T1000 (cell line): ENCODE measurements around the gene CERT1.

Experiments
- DNase-seq: peaks from one replicate; lab custom pipeline; 2025; ENCODE audit warnings: mixed read lengths; lab: John Stamatoyannopoulos, UW

CERT1 gene

DNA sequence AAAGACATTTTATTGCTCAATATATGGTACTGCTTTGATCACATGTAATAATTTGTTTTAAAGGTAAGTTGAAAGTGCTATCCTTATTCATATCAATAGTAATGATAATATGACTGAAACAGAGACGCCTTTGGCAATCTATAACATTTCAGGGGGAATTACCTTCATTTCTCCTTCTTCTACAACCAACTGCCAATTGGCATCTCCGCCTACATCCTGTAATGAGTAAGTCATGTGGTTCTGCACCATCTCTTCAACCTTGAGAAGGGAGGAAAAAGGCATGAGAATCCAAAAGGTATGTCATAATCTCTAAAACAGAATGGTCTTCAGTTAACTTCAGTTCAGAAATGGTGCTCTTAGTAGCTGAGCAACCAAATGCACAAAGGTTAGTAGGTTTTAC, 122.0 kb downstream of the CERT1 start:
- DNase-seq, result no peak

DNA sequence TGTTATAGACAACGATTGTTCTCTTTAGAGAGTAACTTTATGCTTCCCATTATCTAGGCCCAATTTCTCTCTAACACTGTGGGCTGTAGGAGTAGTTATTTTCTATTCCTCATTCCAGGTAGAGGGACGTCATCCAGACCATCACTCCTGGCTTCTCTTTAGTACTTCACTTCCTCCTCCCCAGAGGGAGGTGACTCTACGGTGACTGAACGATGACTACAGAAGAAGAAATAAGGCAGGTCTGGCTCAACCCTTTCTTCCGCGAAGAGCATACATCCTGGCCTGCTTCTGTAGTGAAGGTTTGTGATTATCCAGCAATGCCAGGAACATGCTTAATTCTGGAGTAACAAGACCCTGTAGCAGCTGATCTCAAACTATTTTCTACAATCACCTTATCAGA, 123.6 kb downstream of the CERT1 start:
- DNase-seq, result no peak

DNA sequence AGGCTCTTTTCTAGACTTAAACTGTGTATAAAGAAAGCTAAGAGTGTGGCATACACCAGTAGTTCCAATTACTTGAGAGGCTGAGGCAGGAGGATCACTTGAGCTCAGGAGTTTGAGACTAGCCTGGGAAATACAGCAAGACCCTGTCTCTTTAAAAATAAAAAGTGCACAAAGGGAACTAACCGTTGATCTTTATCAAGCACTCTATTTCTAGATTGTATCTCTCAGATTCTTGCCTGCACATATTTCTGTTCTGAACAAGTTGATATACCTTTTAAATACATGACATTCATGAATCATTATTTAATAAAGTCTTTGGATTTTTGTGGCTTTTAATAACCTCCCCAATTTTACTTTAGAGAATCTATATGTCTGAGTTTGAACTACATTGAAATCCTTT, 127.2 kb downstream of the CERT1 start:
- DNase-seq, result no peak

DNA sequence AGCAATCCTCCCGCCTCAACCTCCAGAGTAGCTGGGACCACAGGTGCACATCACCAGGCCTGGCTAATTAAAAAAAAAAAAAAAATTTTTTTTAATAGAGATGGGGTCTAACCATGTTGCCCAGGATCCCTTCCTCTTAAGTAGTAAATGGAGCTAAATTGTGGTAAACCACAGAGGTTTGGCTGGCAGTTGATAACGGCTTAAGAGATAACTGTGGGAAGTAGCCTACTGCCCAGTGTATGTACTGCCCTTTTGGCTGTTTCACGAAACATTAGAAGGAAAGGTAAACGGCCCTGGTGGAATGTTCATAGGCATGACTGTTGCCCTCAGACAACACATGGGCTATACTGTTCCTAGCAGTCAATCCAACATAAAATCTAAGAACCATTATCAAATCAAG, 130.0 kb downstream of the CERT1 start:
- no peak for DNase-seq

DNA sequence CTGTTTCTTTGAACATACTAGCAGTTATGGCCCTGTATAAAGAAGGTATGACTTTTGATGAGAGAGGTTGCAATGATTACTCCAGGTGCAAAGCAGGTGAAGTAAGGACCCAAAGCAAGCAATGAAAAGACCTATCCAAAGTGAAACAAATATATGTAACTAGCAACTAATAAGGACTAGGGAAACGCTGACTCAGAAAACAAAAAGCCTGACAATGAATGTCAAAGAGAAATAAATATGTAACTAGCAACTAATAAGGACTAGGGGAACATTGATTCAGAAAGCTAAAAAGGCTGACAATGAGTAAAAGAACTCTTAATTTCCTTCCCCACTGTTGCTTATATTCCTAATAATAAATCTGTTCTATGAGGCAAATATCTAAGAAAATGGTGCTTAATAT, 131.3 kb downstream of the CERT1 start:
- no peak for DNase-seq

DNA sequence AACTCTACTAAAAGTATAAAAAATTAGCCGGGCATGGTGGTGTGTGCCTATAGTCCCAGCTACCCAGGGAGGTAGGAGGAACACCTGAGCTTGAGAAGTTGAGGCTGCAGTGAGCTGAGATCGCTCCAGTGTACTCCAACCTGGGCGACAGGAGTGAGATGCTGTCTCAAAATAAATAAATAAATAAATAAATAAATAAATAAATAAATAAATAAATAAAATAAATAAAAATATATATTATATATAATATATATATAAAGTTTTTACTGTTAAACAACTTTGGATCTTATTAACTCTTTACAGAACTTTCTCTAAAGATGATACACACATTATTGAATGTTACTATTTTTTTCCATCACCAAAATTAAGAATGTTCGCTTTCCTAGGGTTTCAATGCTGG, 136.0 kb downstream of the CERT1 start:
- DNase-seq, result no peak

DNA sequence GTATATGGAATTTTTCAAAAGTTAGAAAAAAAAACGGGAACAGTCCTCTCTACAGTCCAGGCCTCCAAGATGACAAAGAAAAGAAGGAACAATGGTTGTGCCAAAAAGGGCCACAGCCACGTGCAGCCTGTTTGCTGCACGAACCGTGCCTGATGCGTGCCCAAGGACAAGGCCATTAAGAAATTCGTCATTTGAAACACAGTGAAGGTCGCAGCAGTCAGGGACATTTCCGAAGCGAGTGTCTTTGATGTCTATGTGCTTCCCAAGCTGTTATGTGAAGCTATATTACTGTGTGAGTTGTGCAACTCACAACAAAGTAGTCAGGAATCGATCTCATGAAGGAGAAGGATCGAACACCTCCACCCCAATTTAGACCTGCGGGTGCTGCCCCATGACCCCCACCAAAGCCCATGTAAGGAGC, 137.0 kb downstream of the CERT1 start:
- no peak for DNase-seq

DNA sequence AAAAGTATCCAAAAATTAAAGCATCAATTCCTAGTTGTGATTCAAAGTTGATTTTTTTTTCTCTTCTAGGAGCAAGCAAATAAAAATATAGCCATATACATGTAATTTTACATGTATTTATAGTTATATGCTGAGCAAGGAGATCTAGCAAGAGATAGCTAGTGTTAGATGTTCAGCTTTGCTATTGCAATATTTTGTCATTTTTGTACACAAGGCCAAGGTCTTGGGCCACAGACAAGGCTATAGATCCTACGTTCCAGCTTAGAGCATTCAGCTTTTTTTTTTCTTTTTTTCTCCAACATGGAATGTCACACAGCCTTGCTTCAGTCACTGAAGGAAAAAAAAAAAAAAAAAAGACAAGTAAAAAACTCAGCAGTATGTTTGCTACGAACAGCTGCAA, 137.6 kb downstream of the CERT1 start:
- no peak for DNase-seq

DNA sequence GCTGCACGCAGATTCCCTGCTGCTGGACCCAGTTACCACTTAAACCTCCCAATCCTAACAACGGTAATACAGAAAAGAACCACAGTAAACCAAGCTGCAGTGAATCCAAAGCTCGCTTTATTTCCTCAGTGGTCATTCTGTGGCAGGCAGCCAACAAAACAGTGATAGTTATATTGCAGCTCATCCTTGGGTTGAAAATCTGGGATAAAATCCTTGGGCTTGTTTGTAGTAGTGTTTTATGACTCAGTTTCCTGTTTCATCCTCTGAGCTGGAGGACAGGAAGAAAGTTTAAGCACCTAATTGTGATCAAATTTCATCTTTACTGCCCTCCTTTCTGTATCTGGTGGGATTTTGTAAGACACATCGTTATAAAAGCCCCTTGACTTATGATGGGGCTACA, 143.0 kb downstream of the CERT1 start:
- DNase-seq, result no peak

DNA sequence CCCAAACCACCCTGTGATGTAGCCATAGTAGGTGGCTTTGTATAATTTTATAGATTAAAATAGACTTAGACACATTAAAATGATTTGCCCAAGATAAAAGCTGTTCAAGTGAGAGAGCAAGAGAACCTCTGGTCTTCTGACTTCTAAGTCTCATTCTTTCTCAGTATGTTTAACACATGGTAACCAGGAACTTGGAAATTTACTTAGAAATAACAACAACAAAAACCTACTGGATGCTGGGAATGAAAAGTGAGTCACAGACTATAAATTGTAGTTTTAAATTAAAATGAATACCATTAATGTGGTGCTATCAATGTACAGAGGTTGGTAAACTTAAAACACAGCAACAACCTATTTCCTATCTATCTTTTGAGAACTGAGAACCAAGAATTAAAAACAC, 144.0 kb downstream of the CERT1 start:
- no peak for DNase-seq

DNA sequence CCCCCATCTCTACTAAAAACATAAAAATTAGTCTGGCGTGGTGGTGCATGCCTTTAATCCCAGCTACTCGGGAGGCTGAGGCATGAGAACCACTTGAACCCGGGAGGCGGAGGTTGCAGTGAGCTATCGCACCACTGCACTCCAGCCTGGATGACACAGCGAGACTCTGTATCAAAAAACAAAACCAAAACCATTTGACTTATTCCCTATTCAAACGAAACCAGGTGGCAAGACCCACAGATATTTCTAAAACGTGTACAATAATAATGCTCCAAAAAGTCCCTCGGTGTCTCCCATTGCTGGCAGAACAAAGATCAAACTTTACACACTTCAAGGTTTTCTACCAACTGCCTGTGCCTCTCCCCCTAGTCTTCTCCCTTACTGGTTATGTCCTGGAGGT, 144.6 kb downstream of the CERT1 start:
- DNase-seq, result no peak

DNA sequence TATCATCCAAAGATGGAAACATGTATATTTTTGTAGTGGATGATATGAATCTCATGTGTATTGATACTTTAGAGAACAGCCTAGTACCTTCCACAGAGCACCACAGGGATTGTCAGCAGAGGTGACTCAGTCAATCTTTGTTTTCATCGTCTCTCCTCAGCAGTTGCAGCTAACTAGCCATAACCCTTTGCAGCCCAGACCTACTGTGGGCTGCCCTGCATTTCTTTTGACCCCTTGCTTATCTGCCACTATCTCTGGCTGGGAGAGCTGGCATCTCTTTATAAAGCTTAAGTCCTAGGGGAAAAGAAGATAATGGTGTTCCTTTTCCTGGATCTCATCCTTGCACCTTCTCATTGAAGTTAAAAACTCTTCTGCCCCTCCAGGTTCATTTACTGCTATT, 145.7 kb downstream of the CERT1 start:
- no peak for DNase-seq

DNA sequence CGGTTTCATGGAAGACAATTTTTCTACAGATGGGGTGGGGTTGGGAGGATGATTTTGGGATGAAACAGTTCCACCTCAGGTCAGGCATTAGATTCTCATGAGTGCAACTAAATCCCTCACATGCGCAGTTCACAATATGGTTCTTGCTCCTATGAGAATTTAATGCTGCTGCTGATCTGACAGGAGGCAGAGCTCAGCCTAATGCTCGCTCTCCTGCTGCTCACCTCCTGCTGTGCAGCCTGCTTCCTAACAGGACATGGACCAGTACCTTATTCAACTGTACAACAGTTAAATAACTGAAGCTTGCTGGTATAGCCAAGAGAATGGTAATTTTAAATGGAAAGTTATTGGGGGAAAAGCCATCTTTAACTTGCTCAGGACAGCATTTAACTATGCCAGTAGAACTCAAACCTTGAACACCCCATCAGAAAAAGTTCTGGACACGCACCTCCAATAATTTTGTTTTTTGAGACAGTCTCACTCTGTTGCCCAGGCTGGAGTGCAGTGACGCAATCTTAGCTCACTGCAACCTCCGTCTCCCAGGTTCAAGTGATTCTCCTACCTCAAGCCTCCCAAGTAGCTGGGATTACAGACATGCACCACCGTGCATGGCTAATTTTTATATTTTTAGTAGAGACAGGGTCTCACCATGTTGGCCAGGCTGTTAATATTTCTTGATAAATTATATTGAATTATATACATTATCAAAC, 146.7 kb downstream of the CERT1 start:
- DNase-seq, result no peak

DNA sequence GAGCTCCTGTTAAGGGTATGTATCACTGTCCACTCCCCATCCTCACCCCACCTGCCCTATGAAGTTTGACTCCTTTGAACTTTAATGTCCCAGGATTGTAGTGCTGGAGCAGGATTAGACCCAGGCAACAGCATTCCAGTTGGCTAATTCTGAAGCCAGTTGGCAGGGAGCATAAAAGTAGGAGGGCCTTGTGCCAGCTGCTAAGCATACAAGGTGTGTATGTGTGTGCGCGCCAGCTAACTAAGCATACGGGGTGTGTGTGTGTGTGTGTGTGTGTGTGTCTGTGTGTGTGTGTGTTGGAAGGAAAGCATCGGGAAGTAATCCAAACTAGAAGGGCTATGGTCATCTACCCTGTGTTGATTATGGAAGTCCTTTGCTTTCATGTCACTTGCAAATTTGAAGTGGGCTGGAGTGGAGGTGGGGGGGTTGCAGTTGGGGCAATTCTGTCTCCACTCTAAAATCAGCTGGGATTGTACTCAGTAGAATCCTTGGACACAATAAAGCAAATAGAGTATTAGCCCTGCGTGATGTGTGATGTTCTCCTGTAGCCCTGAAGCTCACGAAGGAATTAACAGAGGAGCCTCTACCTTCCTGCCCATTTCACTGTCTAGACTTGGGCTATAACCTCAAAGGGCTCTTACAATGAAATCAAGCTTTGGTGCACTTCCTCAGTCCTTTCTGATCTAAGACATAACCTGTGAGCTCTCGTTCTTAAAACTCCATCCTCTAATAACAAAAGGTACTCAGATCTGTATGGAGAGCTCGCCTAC, 147.5 kb downstream of the CERT1 start:
- no peak for DNase-seq

DNA sequence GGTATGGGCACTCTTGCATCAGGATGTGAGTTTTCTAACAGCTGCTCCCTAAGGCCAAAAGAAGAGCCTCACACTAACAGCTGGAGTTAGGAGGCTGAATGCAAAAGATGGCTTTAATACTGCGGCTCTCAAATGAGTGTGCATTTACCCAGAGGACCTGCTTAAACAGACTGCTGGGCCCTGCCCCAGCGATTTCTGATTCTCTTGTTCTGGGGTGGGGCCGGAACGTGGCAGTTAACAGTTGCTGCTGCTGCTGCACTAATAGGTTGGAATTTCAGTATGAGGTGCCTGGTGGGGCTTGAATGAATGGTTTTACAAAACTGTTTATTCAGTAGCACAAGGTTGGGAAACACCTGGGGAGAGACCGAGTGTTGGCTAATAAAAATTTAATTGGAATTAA, 148.3 kb downstream of the CERT1 start:
- no peak for DNase-seq

DNA sequence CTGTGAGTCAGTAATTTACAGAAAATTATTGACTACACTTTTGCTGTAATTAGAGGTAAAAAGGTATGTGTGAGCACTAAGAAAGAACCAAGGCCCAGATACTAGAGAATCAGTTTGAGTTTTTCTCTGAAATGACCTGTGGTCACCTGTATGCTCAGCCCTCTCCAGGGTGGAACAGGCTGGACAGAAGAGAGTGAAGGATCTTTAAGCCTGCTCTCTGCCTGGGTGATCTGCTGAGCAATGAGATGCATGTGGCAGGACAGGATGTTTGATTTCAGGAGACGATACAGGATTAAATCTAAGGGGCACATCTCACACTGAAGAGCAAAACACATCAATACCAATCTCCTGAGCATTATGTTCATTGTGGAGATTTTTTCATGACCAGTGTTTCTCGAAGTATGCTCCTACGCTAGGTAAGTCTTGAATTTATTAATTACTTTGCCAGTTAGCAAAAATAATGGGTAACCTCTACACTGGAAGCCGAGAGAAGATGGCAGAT, 148.9 kb downstream of the CERT1 start:
- DNase-seq, result no peak

DNA sequence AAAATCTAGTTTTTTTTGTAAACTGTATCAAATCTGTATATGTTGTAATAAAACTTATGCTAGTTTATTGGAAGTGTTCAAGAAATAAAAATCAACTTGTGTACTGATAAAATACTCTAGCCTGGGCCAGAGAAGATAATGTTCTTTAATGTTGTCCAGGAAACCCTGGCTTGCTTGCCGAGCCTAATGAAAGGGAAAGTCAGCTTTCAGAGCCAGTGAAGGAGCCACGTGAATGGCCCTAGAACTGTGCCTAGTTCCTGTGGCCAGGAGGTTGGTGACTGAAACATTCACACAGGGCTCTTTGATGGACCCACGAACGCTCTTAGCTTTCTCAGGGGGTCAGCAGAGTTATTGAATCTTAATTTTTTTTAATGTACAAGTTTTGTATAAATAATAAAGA, 150.1 kb downstream of the CERT1 start:
- DNase-seq, result no peak

DNA sequence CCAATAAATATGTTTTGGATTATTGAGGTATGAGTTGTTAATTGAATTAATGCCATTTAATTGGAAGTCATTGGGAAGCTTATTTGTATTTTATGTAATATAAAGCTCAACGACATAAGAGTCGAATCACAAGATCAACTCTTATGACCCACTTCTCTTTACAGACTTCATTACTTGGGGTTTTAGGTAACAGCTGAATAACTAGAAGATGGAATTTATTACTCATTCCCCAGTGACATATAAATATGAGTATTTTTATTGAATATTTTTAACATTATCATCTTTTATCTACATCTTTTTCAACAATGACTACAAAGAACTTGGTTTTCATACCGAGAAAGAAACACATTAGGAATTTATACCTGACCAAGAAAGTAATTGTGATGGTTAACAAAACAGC, 153.3 kb downstream of the CERT1 start:
- no peak for DNase-seq

DNA sequence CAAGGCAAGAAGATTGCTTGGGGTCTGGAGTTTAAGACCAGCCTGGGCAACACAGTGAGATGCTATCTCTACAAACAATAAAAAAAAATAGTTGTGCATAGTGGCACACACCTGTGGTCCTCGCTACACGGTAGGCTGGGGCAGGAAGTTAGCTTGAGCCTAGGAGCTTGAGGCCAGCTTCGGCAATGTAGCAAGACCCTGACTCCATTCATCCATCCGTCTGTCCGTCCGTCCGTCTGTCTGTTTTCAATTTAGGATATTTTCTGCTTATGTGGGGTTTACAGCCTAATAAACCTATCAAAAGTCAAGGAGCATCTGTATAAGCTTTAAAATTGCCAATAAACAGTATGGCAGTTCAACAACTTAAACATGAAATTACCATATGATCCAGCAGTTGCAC, 154.7 kb downstream of the CERT1 start:
- DNase-seq, result no peak

DNA sequence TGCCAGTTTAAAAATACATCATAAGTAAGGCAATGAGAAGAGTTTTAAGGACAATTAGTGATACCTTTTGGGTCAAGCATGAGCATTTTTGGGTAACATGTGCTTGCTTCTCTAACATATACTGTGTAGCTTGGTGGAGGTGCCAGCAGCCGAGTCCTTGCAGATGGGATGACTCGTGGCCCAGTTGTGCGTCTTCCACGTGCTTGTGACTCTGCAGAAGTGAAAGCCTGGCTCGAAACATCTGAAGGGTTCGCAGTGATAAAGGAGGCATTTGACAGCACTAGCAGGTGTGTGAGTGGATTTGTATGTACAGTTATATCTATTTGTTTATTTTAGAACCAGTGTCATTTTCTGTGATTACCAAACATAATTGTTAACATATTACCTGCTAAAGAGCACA, 156.2 kb downstream of the CERT1 start:
- DNase-seq, result no peak

DNA sequence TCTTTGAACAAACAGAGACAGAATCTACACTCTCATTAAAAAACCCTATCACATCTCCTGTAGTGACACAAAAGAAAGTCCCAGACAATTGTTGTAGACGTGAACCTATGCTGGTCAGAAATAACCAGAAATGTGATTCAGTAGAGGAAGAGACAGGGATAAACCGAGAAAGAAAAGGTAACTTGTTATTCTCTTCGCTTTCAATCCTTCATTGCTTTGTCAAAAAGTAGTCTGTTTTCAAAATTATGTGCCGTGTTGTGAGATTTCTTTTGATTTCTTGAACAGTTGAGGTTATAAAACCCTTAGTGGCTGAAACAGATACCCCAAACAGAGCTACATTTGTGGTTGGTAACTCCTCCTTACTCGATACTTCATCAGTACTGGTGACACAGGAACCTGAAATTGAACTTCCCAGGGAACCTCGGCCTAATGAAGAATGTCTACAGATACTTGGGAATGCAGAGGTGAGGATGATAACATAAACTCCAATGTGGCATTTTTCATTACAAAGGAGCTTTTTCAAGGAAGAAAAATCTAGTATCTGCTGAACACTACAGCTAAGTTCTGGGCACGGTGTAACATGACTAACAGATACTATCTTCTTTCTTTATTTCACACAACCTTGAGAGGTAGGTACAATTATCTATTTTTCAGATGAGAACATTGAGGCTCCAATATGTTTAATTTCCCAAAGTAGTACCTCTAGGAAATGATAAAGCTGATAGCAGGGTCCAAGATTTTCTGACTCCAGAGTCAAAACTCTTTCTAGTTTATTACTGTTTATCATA, 160.1 kb downstream of the CERT1 start:
- no peak for DNase-seq

DNA sequence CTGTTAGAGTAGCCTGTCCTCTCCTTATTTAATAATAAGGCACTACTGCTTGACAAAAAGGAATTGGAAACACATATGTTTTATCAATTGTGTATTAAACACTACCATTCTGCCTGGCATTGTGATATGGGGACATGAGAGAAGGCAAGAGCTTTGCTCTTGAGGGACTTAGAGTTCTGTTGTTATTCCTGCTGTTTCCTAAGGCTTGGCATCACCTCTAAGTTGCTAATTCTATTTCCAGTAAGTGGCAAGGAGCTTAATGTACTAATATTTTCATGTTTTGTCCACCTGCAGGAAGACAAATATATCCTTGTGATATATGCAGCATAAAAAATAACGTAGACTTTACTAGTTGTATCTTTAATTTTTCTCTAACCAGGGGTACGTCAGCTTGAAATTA, 161.8 kb downstream of the CERT1 start:
- no peak for DNase-seq

DNA sequence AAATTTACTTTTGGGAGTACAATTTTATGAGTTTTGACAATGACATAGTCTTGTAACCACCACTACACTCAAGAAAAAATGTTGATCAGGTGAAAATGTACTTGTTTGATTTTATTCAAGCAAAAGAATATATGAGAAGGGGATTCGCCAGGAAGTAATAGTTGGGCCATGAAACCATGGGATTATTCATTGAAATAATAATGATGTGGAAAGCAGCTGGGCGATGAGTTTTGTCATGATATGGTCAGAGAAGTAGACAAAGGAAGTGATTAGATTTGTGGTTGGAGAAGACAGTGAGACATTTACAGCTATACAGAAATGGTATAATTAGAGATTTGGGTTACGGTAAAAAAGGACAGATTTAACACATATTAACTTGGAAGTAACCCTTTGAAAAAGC, 163.2 kb downstream of the CERT1 start:
- no peak for DNase-seq
